HepG2 (cell line): ENCODE data around the gene ESF1. TPM values are rescaled to one million over a fixed set of nuclear protein-coding genes. Genes with fewer than 3 reads are reported as not detected.

Experiments used
- ATAC-seq: fragments of 200-7000 bp; cut with Tn5 transposase; 3 replicates; pipeline ENCODE4 v1.9.1; 2020; ENCODE audit warnings: mild to moderate bottlenecking, moderate library complexity
- BruUV-seq: library from RNA; stranded (reverse); fragments of 400-500 nt; replicated peaks from 2 replicates; lab custom pipeline; 2021; lab: Mats Ljungman, UMichigan
- CTCF ChIA-PET: fragments of 300-600 bp; formaldehyde crosslinking; extraction: SDS; loops from one replicate; lab custom pipeline; 2021; ENCODE audit warnings: low total read pairs, inconsistent platforms, low intra/inter-chr PET ratio; lab: Yijun Ruan, JAX
- POLR2A ChIA-PET: fragments of 350-600 bp; sonication (Branson Sonifier 250); formaldehyde crosslinking; loops from one replicate; lab custom pipeline; 2020; ENCODE audit warnings: antibody characterized with exemption, inconsistent platforms; lab: Yijun Ruan, JAX
- DNase-seq: peaks from one replicate; pipeline ENCODE4 v3.0.0-alpha.2; 2015; ENCODE audit warnings: low spot score
- FAIRE-seq: peaks from 3 replicates; lab custom pipeline; 2011; peaks lifted over from hg19 to GRCh38; lab: Jason Lieb, UNC
- H2AFZ ChIP-seq: one replicate; pipeline ENCODE4 v1.6.1; 2011; ENCODE audit warnings: low read length, inconsistent platforms
- H3K27ac ChIP-seq: fragments of 300-600 bp; 3 replicates; pipeline ENCODE4 v1.8.0; 2011; ENCODE audit warnings: mixed run types, mild to moderate bottlenecking, mixed read lengths, low read length, inconsistent platforms; ENCODE audit not compliant: insufficient read depth; ENCODE audit errors: extremely low read length
- H3K27me3 ChIP-seq, 2 experiments: fragments of 200-600 bp in 1 of 2; 2 replicates in 1 of 2; 3 replicates in 1 of 2; pipeline versions ENCODE4 v1.6.0 to v1.8.0; 2011; ENCODE audit warnings: low read length in 2 of 2, mild to moderate bottlenecking in 2 of 2, moderate library complexity in 2 of 2, inconsistent platforms in 1 of 2; ENCODE audit not compliant: insufficient read depth in 2 of 2, control insufficient read depth in 1 of 2
- H3K36me3 ChIP-seq, 2 experiments: fragments of 200-600 bp in 1 of 2; replicated peaks in 1 of 2; 2 replicates in 1 of 2; 3 replicates in 1 of 2; pipeline versions ENCODE4 v1.5.1 to v1.8.0; 2011; ENCODE audit warnings: low read length in 2 of 2, inconsistent platforms in 1 of 2; ENCODE audit not compliant: insufficient read depth in 2 of 2, control insufficient read depth in 1 of 2
- H3K4me1 ChIP-seq: 2 replicates; pipeline ENCODE4 v1.5.1; 2012; ENCODE audit warnings: low read length, inconsistent platforms; ENCODE audit not compliant: insufficient read depth
- H3K4me2 ChIP-seq: 2 replicates; pipeline ENCODE4 v1.6.0; 2011; ENCODE audit warnings: low read depth, low read length, inconsistent platforms
- H3K4me3 ChIP-seq, 3 experiments: fragments of 200-600 bp in 1 of 3; sonication (generic), shearing (Covaris generic) in 1 of 3; replicated peaks in 1 of 3; 2 replicates each; pipeline ENCODE4 v1.5.1; 2011 to 2016; ENCODE audit warnings: low read length in 3 of 3, inconsistent platforms in 2 of 3, low read depth in 2 of 3, mild to moderate bottlenecking in 2 of 3, control low read depth in 1 of 3, mixed read lengths in 1 of 3; ENCODE audit not compliant: insufficient read depth in 1 of 3
- H3K79me2 ChIP-seq: one replicate; pipeline ENCODE4 v1.6.1; 2011; ENCODE audit warnings: low read length, inconsistent platforms; ENCODE audit not compliant: insufficient read depth
- H3K9ac ChIP-seq: 2 replicates; pipeline ENCODE4 v1.6.0; 2011; ENCODE audit warnings: mild to moderate bottlenecking, low read depth, low read length, inconsistent platforms; ENCODE audit not compliant: insufficient read depth
- H3K9me3 ChIP-seq: 2 replicates; pipeline ENCODE4 v1.5.1; 2012; ENCODE audit warnings: mild to moderate bottlenecking, low read length
- H4K20me1 ChIP-seq: 2 replicates; pipeline ENCODE4 v1.6.0; 2011; ENCODE audit warnings: inconsistent platforms, mild to moderate bottlenecking, low read length, moderate library complexity; ENCODE audit not compliant: insufficient read depth
- CEBPB ChIP-seq: IDR thresholded peaks from 2 replicates; pipeline ENCODE4 v1.6.1; 2011; ENCODE audit warnings: low read depth, low read length, improper control_type of control experiment, borderline replicate concordance
- EHMT2 ChIP-seq: fragments of 200-600 bp; sonication (generic); IDR thresholded peaks from 2 replicates; pipeline ENCODE4 v1.7.0; 2017; ENCODE audit warnings: antibody characterized with exemption, low read depth, low read length, borderline replicate concordance
- KLF12 ChIP-seq: sonication (generic); formaldehyde crosslinking; IDR thresholded peaks from 2 replicates; pipeline ENCODE4 v1.4.0; 2020; ENCODE audit warnings: missing genetic modification reagents, borderline replicate concordance
- MBNL3 ChIP-seq: fragments of 250-450 bp; sonication (Bioruptor Pico); conservative IDR thresholded peaks from 2 replicates; pipeline ENCODE4 v1.8.0; 2022; ENCODE audit warnings: mild to moderate bottlenecking, inconsistent platforms
- NAIF1 ChIP-seq: sonication (generic); formaldehyde crosslinking; IDR thresholded peaks from 2 replicates; pipeline ENCODE4 v1.5.0; 2020; ENCODE audit warnings: mild to moderate bottlenecking, missing genetic modification reagents, borderline replicate concordance
- RARA ChIP-seq: IDR thresholded peaks from 2 replicates; pipeline ENCODE4 v1.6.1; 2016; ENCODE audit warnings: missing genetic modification reagents, missing compliant biosample characterization
- RORA ChIP-seq: sonication (generic); formaldehyde crosslinking; IDR thresholded peaks from 2 replicates; pipeline ENCODE4 v1.5.0; 2020; ENCODE audit warnings: mild to moderate bottlenecking, missing genetic modification reagents, moderate library complexity
- SMYD3 ChIP-seq: sonication (generic); formaldehyde crosslinking; IDR thresholded peaks from 2 replicates; pipeline ENCODE4 v1.8.1; 2023; ENCODE audit warnings: mild to moderate bottlenecking, missing genetic modification reagents
- YY1 ChIP-seq: IDR thresholded peaks from 2 replicates; pipeline ENCODE4 v1.6.1; 2011; ENCODE audit warnings: low read length, low read depth, moderate library complexity, mild to moderate bottlenecking; ENCODE audit not compliant: insufficient read depth, insufficient replicate concordance
- ZMAT3 ChIP-seq: sonication (generic); formaldehyde crosslinking; conservative IDR thresholded peaks from 2 replicates; pipeline ENCODE4 v1.7.0; 2021; ENCODE audit warnings: missing genetic modification reagents
- ZNF225 ChIP-seq: sonication (generic); formaldehyde crosslinking; IDR thresholded peaks from 2 replicates; pipeline ENCODE4 v1.4.0; 2020; ENCODE audit warnings: mild to moderate bottlenecking, missing genetic modification reagents
- ZNF326 ChIP-seq: sonication (generic); formaldehyde crosslinking; IDR thresholded peaks from 2 replicates; pipeline ENCODE4 v1.4.0; 2020; ENCODE audit warnings: missing genetic modification reagents, borderline replicate concordance
- ZNF737 ChIP-seq: sonication (generic); formaldehyde crosslinking; IDR thresholded peaks from 2 replicates; pipeline ENCODE4 v1.5.0; 2020; ENCODE audit warnings: missing genetic modification reagents, mild to moderate bottlenecking, borderline replicate concordance
- ZNF776 ChIP-seq: sonication (generic); formaldehyde crosslinking; IDR thresholded peaks from 2 replicates; pipeline ENCODE4 v1.4.0; 2020; ENCODE audit warnings: mild to moderate bottlenecking, missing genetic modification reagents
- WGBS: methylation state at CpG from one replicate; pipeline ENCODE4 v1.1.6; 2017; ENCODE audit warnings: low lambda C conversion rate; 5-methylcytosine and 5-hydroxymethylcytosine counted together
- in situ Hi-C: cut with HindIII; loops from 2 replicates; pipeline ENCODE4 v1.10.0; 2017; ENCODE audit warnings: low pct_unique_long_range_greater_than_20kb; ENCODE audit not compliant: extremely low pct_ligation_motif_present
- intact Hi-C: fragments of 100-400 bp; cut with micrococcal nuclease; formaldehyde crosslinking; loops from one replicate; pipeline ENCODE4 v1.10.0; 2022; ENCODE audit not compliant: unreplicated experiment
- polyA plus RNA-seq, 8 experiments: library from polyadenylated mRNA; depleted of rRNA in 3 of 8; stranded (reverse) in 7 of 8; unstranded in 1 of 8; fragments of >200 nt; fragmentation: Illumina TruSeq in 4 of 8; extraction: Trizol in 4 of 8; gene quantifications; 2 replicates each; pipeline versions ENCODE4 v1.2.1 to v1.2.3, GENCODE V29; 2011 to 2016; ENCODE audit warnings: low read depth in 4 of 8, missing spikeins in 1 of 8, mixed read lengths in 1 of 8; ENCODE audit not compliant: insufficient read depth in 1 of 8
- total RNA-seq, 5 experiments: library from RNA; depleted of rRNA; stranded (reverse); fragments of >200 nt; fragmentation: Illumina TruSeq; extraction: Trizol; gene quantifications; 2 replicates each; pipeline ENCODE4 v1.2.3, GENCODE V29; 2016; ENCODE audit warnings: low read depth in 1 of 5
- TF ChIP-seq, protein P1 (sequence below), 2 experiments: fragments of 450-650 bp in 1 of 2; sonication (generic) in 1 of 2; formaldehyde crosslinking; IDR thresholded peaks; 2 replicates each; pipeline versions ENCODE4 v1.5.0 to v1.8.0; 2020 to 2022; ENCODE audit warnings: mild to moderate bottlenecking in 1 of 2, missing genetic modification reagents in 1 of 2
- TF ChIP-seq, protein P2 (sequence below): sonication (generic); formaldehyde crosslinking; IDR thresholded peaks from 2 replicates; pipeline ENCODE4 v1.4.0; 2020; ENCODE audit warnings: missing genetic modification reagents
- TF ChIP-seq, protein P3 (sequence below): sonication (generic); formaldehyde crosslinking; IDR thresholded peaks from 2 replicates; pipeline ENCODE4 v1.4.0; 2020; ENCODE audit warnings: missing genetic modification reagents

The ESF1 gene
- total and polyA plus RNA-seq, 2 of the 13 experiments (the other 11 are each of a cell fraction or from before 2014, with no cell fraction given): 7.3 to 66.9 TPM

DNA sequence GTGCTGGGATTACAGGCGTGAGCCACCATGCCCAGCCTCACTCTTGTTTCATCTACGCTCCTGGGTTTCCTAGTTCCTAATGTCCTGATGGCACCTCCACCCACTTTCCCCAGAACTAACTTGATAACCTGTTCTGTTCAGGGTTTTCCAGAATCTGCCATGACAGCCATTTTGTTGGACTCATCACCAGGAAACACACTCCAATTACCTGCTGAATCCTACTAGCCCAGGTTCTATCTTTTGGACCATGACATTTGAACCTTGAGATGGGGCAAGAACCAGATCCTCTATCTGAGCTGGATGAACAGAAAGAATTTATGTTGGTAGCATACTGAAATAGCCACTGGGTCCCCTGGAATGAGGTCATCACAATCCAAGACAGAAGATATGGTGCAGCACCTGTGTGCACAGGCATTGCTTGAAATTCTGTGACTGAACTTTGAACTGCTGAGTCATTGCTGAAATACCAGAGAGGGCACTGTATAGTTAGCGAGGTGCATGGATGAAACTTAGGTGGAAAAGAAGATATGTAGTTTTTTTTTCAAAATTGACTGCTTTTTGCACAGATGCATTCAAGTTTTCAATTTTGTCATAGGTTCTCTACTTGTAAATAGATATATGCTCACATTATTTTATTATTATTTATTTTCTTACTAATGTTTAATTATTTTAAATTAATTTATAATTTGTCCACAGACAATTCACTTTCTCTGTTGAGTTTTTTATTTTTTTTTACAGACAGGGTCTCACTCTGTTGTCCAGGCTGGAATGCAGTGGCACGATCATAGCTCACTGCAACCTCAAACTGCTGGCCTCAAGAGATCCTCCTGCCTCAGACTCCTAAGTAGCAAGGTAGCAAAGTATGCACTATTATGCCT is 103.2 kb downstream of the ESF1 start:
- peak; percentile 97 for DNase-seq
- intact Hi-C loops (loop anchor here (5.0 to 10.0 kb wide), 2 partner anchors 39 to 347 kb away; no protein-coding TSS in a partner anchor), in situ Hi-C loops (no loop called here)
- WGBS: 69% methylated on average over 4 of the region's 4 CpGs
- no peak overlapping the region for H3K4me3 ChIP-seq
- CTCF ChIA-PET: no interaction called here
- H2AFZ ChIP-seq: no peak overlapping the region
- H3K27ac ChIP-seq: no peak overlapping the region
- H3K4me2 ChIP-seq: peak overlapping the region; percentile 36
- no peak overlapping the region for H3K9ac ChIP-seq
- peak; percentile 98 for ATAC-seq
- no peaks in the 10 kb centered on the region for H3K27me3 ChIP-seq
- H4K20me1 ChIP-seq: no peaks in the 10 kb centered on the region
- peaks cover 30% of the 10 kb centered on the region for H3K4me1 ChIP-seq
- BruUV-seq: no TSS peak
- no peaks in the 10 kb centered on the region for H3K79me2 ChIP-seq
- H3K36me3 ChIP-seq: no peaks in the 10 kb centered on the region
- POLR2A ChIA-PET: interaction anchor here (1.5 kb wide), 1 partner anchor 11 kb away, joined by 5 read pairs; no protein-coding TSS in a partner anchor
- peak; percentile 95 for FAIRE-seq
- no peaks in the 10 kb centered on the region for H3K9me3 ChIP-seq
- TF ChIP-seq ZMAT3 (CRISPR knock-in tag) (peak; percentile 72; the same call in 1 of the 2 replicates), MBNL3 (CRISPR knock-in tag) (no peak), NAIF1 (CRISPR knock-in tag) (no peak), EHMT2 (peak; percentile 93), ZNF737 (CRISPR knock-in tag) (no peak), RORA (CRISPR knock-in tag) (no peak), ZNF225 (CRISPR knock-in tag) (no peak), YY1 (peak; percentile 69), SMYD3 (CRISPR knock-in tag) (0 out of 2 replicates have a peak, but pooled peaks have one; percentile 16), KLF12 (no peak), ZNF776 (no peak), ZNF326 (CRISPR knock-in tag) (no peak), RARA (CRISPR knock-in tag) (peak; percentile 74), CEBPB (peak; percentile 75)
- TF ChIP-seq, protein P1, sequence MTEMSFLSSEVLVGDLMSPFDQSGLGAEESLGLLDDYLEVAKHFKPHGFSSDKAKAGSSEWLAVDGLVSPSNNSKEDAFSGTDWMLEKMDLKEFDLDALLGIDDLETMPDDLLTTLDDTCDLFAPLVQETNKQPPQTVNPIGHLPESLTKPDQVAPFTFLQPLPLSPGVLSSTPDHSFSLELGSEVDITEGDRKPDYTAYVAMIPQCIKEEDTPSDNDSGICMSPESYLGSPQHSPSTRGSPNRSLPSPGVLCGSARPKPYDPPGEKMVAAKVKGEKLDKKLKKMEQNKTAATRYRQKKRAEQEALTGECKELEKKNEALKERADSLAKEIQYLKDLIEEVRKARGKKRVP (CRISPR knock-in tag; IDR thresholded peaks at IDR 0.05): peak in 1 of 2 experiments; percentile 67; a peak in 2 of 4 replicates
- TF ChIP-seq, protein P2, sequence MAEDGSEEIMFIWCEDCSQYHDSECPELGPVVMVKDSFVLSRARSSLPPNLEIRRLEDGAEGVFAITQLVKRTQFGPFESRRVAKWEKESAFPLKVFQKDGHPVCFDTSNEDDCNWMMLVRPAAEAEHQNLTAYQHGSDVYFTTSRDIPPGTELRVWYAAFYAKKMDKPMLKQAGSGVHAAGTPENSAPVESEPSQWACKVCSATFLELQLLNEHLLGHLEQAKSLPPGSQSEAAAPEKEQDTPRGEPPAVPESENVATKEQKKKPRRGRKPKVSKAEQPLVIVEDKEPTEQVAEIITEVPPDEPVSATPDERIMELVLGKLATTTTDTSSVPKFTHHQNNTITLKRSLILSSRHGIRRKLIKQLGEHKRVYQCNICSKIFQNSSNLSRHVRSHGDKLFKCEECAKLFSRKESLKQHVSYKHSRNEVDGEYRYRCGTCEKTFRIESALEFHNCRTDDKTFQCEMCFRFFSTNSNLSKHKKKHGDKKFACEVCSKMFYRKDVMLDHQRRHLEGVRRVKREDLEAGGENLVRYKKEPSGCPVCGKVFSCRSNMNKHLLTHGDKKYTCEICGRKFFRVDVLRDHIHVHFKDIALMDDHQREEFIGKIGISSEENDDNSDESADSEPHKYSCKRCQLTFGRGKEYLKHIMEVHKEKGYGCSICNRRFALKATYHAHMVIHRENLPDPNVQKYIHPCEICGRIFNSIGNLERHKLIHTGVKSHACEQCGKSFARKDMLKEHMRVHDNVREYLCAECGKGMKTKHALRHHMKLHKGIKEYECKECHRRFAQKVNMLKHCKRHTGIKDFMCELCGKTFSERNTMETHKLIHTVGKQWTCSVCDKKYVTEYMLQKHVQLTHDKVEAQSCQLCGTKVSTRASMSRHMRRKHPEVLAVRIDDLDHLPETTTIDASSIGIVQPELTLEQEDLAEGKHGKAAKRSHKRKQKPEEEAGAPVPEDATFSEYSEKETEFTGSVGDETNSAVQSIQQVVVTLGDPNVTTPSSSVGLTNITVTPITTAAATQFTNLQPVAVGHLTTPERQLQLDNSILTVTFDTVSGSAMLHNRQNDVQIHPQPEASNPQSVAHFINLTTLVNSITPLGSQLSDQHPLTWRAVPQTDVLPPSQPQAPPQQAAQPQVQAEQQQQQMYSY (CRISPR knock-in tag): no peak
- TF ChIP-seq, protein P3, sequence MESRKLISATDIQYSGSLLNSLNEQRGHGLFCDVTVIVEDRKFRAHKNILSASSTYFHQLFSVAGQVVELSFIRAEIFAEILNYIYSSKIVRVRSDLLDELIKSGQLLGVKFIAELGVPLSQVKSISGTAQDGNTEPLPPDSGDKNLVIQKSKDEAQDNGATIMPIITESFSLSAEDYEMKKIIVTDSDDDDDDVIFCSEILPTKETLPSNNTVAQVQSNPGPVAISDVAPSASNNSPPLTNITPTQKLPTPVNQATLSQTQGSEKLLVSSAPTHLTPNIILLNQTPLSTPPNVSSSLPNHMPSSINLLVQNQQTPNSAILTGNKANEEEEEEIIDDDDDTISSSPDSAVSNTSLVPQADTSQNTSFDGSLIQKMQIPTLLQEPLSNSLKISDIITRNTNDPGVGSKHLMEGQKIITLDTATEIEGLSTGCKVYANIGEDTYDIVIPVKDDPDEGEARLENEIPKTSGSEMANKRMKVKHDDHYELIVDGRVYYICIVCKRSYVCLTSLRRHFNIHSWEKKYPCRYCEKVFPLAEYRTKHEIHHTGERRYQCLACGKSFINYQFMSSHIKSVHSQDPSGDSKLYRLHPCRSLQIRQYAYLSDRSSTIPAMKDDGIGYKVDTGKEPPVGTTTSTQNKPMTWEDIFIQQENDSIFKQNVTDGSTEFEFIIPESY (CRISPR knock-in tag): peak; percentile 55; the same call in 1 of the 2 replicates
